Endothelial cell of umbilical vein (primary cell): Measurements from ENCODE around the gene PROB1. TPM values are rescaled to one million over a fixed set of nuclear protein-coding genes. Genes with fewer than 3 reads are reported as not detected.

Experiments
- BruUV-seq: library from RNA; stranded (reverse); fragments of 400-500 nt; replicated peaks from 2 replicates; lab custom pipeline; 2021; lab: Mats Ljungman, UMichigan
- CTCF ChIA-PET: fragments of 300-600, 350-600 bp; sonication (Branson Sonifier 250); formaldehyde crosslinking; loops from one replicate; lab custom pipeline; 2021; ENCODE audit warnings: antibody characterized with exemption, inconsistent platforms; lab: Charles Lee
- POLR2A ChIA-PET: fragments of 300-600, 350-600 bp; sonication (Branson Sonifier 250); formaldehyde crosslinking; loops from one replicate; lab custom pipeline; 2021; ENCODE audit warnings: antibody characterized with exemption, inconsistent platforms; lab: Charles Lee
- DNase-seq: peaks from one replicate; pipeline ENCODE4 v3.0.0-alpha.2; 2011; ENCODE audit warnings: low read depth, low spot score
- FAIRE-seq: peaks from 2 replicates; lab custom pipeline; 2011; peaks lifted over from hg19 to GRCh38; lab: Jason Lieb, UNC
- H2AFZ ChIP-seq: 2 replicates; pipeline ENCODE4 v1.6.0; 2012; ENCODE audit warnings: low read depth, low read length, control low read depth, inconsistent platforms
- H3K27ac ChIP-seq: 2 replicates; pipeline ENCODE4 v1.5.1; 2011; ENCODE audit warnings: low read depth, mild to moderate bottlenecking, control low read depth, low read length, moderate library complexity; ENCODE audit not compliant: insufficient read depth
- H3K27me3 ChIP-seq, 2 experiments: 2 replicates each; pipeline versions ENCODE4 v1.6.0 to v1.6.1; 2011; ENCODE audit warnings: low read length in 2 of 2, mixed read lengths in 1 of 2; ENCODE audit not compliant: control insufficient read depth in 2 of 2, insufficient read depth in 2 of 2
- H3K36me3 ChIP-seq, 2 experiments: 2 replicates in 1 of 2; 3 replicates in 1 of 2; pipeline ENCODE4 v1.5.1; 2011; ENCODE audit warnings: low read length in 2 of 2, mild to moderate bottlenecking in 1 of 2, moderate library complexity in 1 of 2; ENCODE audit not compliant: control insufficient read depth in 2 of 2, insufficient read depth in 2 of 2; ENCODE audit errors: extremely low read depth in 1 of 2
- H3K4me1 ChIP-seq: 3 replicates; pipeline ENCODE4 v1.5.1; 2011; ENCODE audit warnings: mild to moderate bottlenecking, low read length; ENCODE audit not compliant: control insufficient read depth, insufficient read depth; ENCODE audit errors: extremely low read depth
- H3K4me2 ChIP-seq: 2 replicates; pipeline ENCODE4 v1.6.1; 2011; ENCODE audit warnings: low read length, control low read depth, mixed read lengths; ENCODE audit not compliant: insufficient read depth
- H3K4me3 ChIP-seq, 3 experiments: fragments of 200-600 bp in 1 of 3; sonication (generic), shearing (Covaris generic) in 1 of 3; replicated peaks in 1 of 3; 2 replicates each; pipeline ENCODE4 v1.5.1; 2011 to 2016; ENCODE audit warnings: control low read depth in 3 of 3, low read length in 3 of 3, mild to moderate bottlenecking in 2 of 3, inconsistent platforms in 1 of 3, low read depth in 1 of 3, moderate library complexity in 1 of 3; ENCODE audit not compliant: insufficient read depth in 1 of 3
- H3K79me2 ChIP-seq: 2 replicates; pipeline ENCODE4 v1.6.0; 2012; ENCODE audit warnings: low read length, inconsistent platforms; ENCODE audit not compliant: control insufficient read depth, insufficient read depth
- H3K9ac ChIP-seq: replicated peaks from 2 replicates; pipeline ENCODE3; 2011; ENCODE audit warnings: low read length, control low read depth; ENCODE audit not compliant: insufficient read depth; ENCODE audit errors: extremely low read depth
- H3K9me1 ChIP-seq: replicated peaks from 3 replicates; pipeline ENCODE4 v1.6.0; 2011; ENCODE audit warnings: mild to moderate bottlenecking, low read length; ENCODE audit not compliant: control insufficient read depth, insufficient read depth; ENCODE audit errors: extremely low read depth
- H3K9me3 ChIP-seq: replicated peaks from 2 replicates; pipeline ENCODE4 v1.5.1; 2012; ENCODE audit warnings: low read length, inconsistent platforms; ENCODE audit not compliant: control insufficient read depth, insufficient read depth
- H4K20me1 ChIP-seq: replicated peaks from 2 replicates; pipeline ENCODE3; 2011; ENCODE audit warnings: mild to moderate bottlenecking, low read length; ENCODE audit not compliant: control insufficient read depth, insufficient read depth; ENCODE audit errors: extremely low read depth
- GATA2 ChIP-seq: IDR thresholded peaks from 2 replicates; pipeline ENCODE4 v1.7.0; 2011; ENCODE audit warnings: low read depth, mild to moderate bottlenecking, moderate library complexity, mixed read lengths, low read length; ENCODE audit not compliant: insufficient read length, insufficient read depth
- JUN ChIP-seq: IDR thresholded peaks from 2 replicates; pipeline ENCODE4 v1.6.1; 2011; ENCODE audit warnings: borderline replicate concordance, low read depth; ENCODE audit not compliant: insufficient read length, insufficient read depth
- MAX ChIP-seq: IDR thresholded peaks from 2 replicates; pipeline ENCODE4 v1.6.1; 2011; ENCODE audit not compliant: insufficient read depth, insufficient read length
- dilution Hi-C: fragments of 300-500 bp; cut with MboI; formaldehyde crosslinking; loops from one replicate; pipeline ENCODE4 v1.15.0; 2019; ENCODE audit warnings: low sequenced_read_pairs; ENCODE audit not compliant: extremely low pct_ligation_motif_present
- intact Hi-C: fragments of 100-400 bp; cut with micrococcal nuclease; formaldehyde crosslinking; loops from one replicate; pipeline ENCODE4 v1.10.0; 2022
- polyA plus RNA-seq, 4 experiments: library from polyadenylated mRNA; depleted of rRNA in 3 of 4; stranded (reverse) in 3 of 4; unstranded in 1 of 4; fragments of >200 nt; gene quantifications; 2 replicates each; pipeline versions ENCODE4 v1.2.1 to v1.2.3, GENCODE V29; 2011 to 2012; ENCODE audit warnings: missing spikeins in 1 of 4
- total RNA-seq: library from RNA; stranded (reverse); gene quantifications from 2 replicates; pipeline ENCODE4 v1.2.3, GENCODE V29; 2021

Gene PROB1
- total and polyA plus RNA-seq, 2 donors (not counting 3 experiments of a cell fraction or from before 2014, with no cell fraction given) = 0.47 to 1.9 TPM

- DNase-seq = peak; percentile 61
- Histone ChIP-seq H3K9me1 (no peaks in the 10 kb centered on the region), H2AFZ (no peak overlapping the region), H3K36me3 (peaks cover 10 to 20% of the 10 kb centered on the region in 2 experiments), H3K79me2 (no peaks in the 10 kb centered on the region), H3K27ac (peak overlapping the region; percentile 7), H3K4me3 (no peak overlapping the region), H3K9me3 (no peaks in the 10 kb centered on the region), H3K27me3 (no peaks in the 10 kb centered on the region), H3K4me1 (peaks cover 25% of the 10 kb centered on the region), H3K9ac (peak overlapping the region; percentile 1), H4K20me1 (no peaks in the 10 kb centered on the region), H3K4me2 (no peak overlapping the region)
- TF ChIP-seq GATA2 = no peak
- dilution Hi-C loops = loop anchor here (10.0 kb wide), 1 partner anchor 105 kb away; no protein-coding TSS in a partner anchor
- peak; percentile 53 for FAIRE-seq
- no TSS peak for BruUV-seq
- ChIA-PET CTCF (interaction anchor here (0.7 to 9.0 kb wide), 10 partner anchors 8 to 214 kb away, joined by 3 to 191 read pairs (median 3); partner anchors contain the start of gene SPATA24), POLR2A (no interaction called here)
- intact Hi-C loops = loop anchor here (5.0 kb wide), 1 partner anchor 348 kb away; no protein-coding TSS in a partner anchor
Measured at GRCh38 chr5:139419226-139420192, 24.6 kb upstream of the PROB1 start.

GRCh38 chr5:139418793-139419192 lies 23.9 kb upstream of the PROB1 start:
- TF ChIP-seq MAX = no peak
- no peak for TF ChIP-seq GATA2
- no peak for TF ChIP-seq JUN
- Histone ChIP-seq H3K79me2 (no peaks in the 10 kb centered on the region), H3K9me3 (no peaks in the 10 kb centered on the region), H4K20me1 (no peaks in the 10 kb centered on the region), H3K27me3 (no peaks in the 10 kb centered on the region), H3K9me1 (no peaks in the 10 kb centered on the region), H3K36me3 (peaks cover 11 to 16% of the 10 kb centered on the region in 2 experiments), H2AFZ (no peak overlapping the region), H3K9ac (peak overlapping the region; percentile 2), H3K4me1 (peaks cover 25% of the 10 kb centered on the region), H3K27ac (peak overlapping the region; percentile 7), H3K4me2 (peak overlapping the region; percentile 65), H3K4me3 (no peak overlapping the region)
- no TSS peak for BruUV-seq
- dilution Hi-C loops = loop anchor here (10.0 kb wide), 1 partner anchor 106 kb away; no protein-coding TSS in a partner anchor
- peak; percentile 54 for DNase-seq
- ChIA-PET POLR2A (no interaction called here), CTCF (interaction anchor here (0.6 to 9.0 kb wide), 10 partner anchors 11 to 215 kb away, joined by 3 to 191 read pairs (median 3); partner anchors contain the start of genes SPATA24 and UBE2D2)
- intact Hi-C loops = no loop called here
- no peak for FAIRE-seq
